HUDEP-2 (cell line): Measurements from ENCODE around the gene DENND11.
"Not testable (repeated sequence)": the region's sequence is repeated elsewhere in the genome, so short reads cannot be mapped to it uniquely, and the experiment has no call there.

Experiments
- DNase-seq, 76 experiments: peaks; one replicate each; lab custom pipeline; 2025; ENCODE audit not compliant: unreplicated experiment in 76 of 76; lab: John Stamatoyannopoulos, UW

The DENND11 gene

DNA sequence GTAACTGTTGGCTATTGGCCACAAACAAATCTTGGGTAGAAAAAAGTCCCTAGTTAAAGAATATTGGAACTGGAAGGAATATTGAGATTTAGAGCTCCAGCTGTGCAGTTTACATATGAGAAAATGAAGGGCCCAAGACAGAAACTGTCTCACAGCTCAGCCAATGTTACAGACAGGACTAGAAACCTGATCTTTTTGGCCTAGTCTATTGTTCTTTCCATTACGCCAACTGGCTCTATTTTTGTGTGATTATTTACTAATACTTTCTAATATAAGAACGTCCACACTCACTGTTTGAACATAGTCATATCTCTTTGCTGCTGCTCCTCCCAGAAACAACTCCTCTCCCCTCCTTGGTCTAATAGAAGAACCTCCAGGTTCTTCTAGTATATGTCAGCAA lies 7.4 kb upstream of the DENND11 start:
- DNase-seq: no peak

DNA sequence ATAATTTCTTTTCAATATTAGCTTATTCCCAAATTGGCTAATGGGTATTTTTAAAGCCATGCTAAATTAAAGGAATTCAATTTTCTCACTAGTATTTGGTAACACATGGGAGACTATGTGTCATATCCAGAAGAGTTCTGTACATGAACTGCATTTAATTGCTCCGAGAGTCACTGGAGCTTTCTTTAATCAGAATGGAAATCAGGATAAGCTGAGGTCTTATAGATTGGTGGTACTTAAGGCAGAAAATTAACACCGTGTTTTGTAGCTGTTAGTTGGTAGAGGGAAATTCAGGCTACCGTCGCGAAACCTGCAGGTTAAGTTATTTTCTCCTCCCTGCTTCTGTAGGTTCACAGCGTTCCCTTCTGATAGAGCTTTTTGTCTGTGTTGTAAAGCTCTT lies 6.4 kb upstream of the DENND11 start, which contains the start of gene WEE2:
Gene WEE2, plus strand, starts transcription at position 3 of the 400 bp plus-strand sequence. CDS start 406 bp downstream, outside the sequence.
- DNase-seq: no peak

DNA sequence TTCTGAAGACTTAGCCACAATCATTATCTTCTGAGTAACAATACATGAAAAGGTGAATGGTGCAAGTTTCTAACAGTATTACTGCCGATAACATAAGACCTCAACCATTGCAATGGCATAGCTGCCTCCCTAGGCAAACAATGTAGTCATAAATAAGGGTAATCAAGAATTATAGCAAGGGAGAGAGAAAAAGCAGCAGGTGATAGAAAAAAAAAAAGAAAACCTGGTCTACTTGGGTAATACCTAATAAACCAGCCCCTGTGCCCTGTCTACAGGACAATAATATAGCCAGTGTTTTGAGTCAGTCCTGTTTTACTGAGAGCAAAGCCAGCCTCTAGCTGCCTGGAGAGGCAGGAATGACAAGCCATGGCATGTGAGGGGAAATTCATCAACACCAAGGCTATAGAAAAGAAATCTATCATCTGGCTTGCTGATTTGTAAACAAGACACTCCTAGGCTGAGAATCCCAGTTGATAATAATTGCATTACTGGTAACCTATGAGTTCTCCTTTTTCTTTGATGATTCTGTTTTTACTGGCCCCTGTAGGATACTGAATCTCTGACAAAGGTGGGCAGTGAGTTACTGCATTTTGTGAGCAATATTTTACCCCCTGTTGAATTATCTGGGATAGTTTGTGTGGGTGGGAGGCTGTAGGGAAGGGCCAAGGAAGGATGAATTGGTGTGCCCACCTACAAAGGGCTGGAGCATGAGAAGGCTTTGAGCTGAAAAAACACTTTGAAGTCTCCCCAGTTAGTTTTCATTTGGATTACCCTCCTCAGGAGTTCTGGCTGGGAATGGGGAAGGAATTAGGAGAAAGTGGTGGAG lies 4.5 kb upstream of the DENND11 start:
- DNase-seq: no peak

DNA sequence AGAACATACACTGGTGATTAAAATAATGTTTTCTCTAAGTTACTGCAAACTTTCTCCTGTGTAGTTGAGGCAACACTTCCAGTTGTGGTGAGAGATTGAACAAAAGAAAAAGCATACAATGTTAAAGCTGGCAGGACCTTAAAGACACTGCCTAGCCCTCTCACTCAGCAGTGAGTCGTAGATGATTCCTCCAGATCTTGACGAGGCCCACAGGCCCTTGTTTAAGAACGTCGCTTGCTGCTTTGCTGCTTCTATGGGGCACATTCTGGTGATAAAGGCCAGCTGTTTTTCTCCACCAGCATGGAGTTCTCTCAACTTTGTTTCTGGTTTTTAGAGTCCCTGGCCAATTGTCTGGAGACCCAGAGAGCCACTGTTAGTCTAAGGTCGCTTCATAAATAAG lies 2.8 kb upstream of the DENND11 start:
- no peak for DNase-seq

DNA sequence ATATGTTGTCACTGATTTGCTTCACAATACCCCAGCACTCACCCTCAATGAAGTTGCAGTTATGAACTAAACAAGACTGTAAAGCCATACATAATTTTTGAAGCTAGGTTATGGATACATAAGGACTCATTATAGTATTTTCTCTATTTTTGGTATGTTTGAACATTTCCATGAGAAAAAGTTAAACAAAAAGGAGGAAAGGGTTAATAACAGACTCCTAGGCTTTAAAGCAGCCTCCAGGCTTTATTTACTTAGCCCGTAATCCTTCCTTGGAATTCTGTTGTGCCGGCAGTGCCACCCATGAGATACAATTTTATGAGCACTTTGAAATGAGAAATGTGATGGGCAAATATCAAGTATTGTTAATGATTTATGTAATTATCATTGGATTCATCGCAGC lies 2.1 kb upstream of the DENND11 start:
- DNase-seq: no peak

DNA sequence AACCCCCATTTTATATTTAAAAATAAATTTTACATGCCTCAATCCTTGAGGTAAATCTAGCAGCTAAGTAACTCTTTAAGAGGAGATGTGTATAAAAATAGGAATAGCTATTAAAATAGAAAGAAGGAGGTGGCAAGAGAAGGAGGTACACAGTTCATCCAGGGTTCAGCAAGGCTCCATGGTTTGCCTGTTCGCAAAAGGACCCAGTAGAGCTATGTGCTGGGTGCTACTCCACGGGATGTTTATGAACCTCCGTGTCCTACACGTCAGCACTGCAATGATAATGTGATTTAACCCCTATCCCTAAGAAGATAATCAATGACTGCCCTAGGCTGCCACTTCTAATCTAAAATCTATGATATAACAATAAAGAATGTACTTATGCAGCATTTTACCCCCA lies 926 bp upstream of the DENND11 start:
- no peak for DNase-seq

DNA sequence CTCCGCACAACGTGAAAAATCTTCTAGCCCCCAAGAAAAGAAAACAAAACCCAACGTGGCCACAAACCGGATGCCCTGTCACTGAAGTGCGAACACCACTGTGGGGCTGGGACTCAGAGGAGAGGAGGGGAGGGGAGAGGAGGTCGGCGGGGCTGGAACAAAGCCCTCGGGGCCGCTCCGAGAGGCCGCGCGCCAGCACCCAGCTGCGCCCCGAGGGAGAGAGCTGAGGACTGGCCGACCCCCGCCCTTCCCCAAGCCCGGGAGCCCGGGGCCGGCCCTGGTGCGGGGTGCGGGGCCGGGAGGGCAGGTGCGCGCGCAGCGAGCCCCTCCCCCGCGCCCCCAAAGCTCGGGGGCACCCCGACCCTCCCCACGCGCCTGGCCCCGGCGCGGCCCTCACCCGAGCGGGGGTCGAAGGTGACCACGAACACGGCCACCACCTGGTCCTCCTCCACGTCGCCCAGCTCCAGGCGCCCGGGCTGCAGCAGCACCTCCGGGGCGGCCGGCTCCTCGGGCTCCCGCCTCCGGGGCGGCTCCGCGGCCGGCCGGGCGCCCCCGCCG lies 398 bp downstream of the DENND11 start:
- DNase-seq: peak in 1 of 76 experiments; percentile 1

DNA sequence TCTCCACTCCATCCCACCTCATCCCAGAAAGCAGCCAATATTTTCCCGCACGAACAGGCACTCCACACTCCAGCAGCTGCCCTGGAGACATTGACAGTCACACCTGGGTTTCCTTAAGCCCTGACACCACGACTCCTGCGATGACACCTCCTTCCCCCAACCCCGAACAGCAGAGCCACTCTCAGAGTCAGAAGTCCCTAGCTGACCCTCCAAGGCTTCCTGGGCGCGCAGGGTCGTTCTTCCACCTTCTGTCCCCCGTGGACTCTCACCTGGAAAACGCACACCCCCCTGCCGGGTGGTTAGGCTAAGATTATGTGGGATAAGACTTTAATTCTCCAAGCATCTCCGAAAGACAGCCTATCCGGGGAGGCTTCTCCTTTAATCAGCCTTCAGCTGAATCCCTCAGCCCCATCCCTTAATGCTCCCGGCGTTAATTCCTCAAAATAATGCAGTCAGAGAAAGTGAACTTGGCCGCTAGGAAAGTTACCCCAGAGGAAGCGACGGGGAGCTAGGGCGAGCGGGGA lies 1.1 kb downstream of the DENND11 start:
- no peak for DNase-seq

DNA sequence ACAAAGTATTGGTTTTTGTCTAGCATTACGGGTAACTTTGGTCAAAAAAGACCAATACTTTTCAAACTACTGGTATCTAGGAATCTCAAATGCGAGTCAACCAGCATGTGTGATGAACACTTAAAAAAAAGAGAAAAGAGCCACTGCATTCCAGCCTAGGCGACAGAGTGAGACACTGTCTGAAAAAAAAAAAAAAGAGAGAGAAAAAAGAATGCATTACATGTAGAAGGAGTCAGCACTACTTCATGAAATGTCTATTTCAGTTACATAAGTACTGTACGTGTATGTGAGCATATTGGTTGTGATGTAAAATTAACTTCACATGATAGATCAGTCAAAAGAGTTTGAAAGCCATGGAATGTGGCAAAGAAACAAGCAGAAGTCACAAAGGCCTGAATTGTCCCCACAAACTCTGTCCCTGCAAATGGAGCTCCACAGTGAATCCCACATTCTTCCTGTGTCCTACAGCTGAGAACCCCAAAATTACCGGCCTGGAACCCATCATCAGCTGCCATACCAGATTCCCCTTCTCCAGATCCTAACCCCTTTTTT lies 1.6 kb downstream of the DENND11 start:
- DNase-seq: no peak

DNA sequence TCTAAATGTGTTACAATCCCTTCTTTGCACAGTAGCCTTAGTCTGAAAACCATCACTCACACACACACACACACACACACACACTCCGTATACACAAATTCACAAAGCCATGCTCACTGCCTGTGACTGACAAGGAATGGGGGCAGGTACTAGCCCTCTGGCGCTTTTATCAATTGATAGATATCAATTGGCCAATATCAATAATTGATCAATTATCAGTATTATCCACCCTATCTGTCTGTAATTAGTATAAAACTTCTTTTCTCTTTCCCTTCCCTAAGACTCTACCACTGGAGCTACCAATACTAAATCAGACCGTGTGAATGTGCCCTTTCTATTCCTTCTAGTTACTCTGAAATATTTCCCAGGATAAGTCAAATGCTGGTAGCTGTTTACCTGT lies 2.1 kb downstream of the DENND11 start:
- no peak for DNase-seq

DNA sequence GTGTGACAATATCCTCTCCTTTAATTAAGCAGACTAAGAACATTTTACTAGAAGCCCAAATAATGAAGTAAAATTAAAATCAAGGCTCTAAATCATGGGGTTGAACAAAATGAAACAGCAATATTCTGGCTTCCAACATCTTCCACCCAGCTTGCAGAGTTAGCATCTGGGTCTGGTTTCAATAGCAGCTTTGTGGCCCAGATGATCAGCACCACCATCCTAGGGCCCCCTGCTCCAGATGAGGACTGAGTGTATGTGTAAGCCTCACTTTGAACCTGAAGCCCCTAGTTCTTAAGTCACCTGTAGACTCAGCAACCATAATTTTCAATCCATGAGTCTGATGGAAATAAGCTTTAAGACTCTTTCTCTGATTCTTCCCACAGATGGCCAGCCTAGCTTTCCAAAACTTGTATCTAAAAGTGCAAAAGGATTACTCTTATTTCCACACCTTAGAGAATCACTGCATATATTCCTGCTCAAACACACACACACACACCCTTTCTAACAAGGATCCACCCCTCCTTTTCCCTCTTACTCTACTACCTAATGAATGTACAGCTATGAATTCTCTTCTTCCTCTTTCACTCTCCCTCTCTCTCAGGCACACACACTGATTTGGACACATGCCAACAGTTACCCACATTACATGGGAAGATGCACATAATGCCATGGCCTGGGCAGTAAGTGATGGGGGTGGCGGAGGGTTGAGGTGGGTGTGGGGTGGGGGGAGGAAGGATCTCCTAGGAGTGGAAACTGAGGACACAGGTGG lies 3.5 kb downstream of the DENND11 start:
- no peak for DNase-seq

DNA sequence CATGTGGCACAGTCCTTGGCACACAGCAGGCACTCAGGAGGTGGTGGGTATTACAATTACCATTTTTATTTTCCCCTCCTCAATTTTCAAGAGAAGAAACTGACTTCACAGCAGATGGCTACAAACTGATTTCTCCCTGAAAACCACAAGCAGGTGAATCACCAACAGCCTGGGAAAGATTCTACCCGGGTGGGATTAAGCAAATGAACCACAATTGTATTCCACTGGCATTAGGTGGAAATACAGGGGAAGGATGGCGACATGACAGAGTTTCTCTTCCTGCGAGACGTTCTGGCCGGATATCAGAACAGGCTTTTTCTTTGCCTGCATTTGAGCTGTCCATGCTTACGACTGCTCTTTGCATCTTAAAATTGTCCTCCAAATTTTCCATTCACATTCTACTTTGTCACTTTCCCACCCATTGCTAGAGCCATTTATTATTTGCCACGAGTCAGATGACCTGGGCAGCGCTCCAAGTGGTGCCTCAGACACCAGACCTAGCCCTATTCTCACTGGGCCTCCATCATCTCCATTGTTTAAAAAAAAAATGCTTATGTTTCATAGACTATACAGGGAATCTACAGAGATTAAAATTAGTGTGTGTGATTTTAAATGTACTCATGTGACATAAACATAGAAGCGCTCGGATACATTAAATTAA lies 4.6 kb downstream of the DENND11 start:
- DNase-seq: no peak

DNA sequence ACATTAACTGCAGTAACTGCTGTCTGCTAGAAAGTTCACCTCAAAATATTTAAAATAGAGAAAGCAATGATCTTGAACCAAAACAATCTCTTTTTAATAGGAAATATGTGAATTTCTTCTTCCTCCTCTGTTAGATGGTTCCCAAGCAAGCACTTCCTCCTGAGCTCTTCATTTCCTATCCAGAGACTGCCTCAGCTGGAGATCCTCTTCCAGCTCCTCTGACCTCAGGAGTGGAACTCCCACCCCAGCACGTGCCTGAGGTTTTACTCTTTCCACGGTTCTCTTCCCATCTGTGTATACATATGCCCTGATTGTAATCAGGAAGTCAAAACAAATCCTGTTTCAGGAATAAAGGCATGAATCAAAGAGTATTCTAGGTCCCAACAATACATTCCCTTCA lies 5.6 kb downstream of the DENND11 start:
- no peak for DNase-seq

DNA sequence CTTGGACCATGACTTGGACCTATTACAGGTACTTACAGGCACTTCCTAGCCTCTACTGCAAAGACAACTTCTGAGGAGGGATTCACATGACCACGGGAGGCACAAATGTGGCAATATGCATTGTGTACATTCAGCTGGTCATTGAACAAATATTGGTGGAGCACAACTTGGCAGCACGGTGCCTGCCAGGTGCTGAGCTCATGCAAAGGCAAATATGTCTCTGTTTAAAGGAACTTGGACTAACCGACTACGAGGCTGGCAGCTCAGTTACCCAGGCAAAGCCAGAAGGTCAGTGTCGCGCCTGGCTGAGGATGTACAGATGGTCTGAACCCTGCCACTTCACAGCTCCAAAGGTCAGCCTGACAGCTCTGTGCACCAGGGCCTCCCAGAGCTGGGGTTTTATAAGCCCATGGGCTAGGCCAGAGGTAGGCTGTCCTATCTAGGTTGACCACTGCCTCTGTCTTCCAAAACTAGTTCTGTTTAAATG lies 6.1 kb downstream of the DENND11 start:
- no peak for DNase-seq

DNA sequence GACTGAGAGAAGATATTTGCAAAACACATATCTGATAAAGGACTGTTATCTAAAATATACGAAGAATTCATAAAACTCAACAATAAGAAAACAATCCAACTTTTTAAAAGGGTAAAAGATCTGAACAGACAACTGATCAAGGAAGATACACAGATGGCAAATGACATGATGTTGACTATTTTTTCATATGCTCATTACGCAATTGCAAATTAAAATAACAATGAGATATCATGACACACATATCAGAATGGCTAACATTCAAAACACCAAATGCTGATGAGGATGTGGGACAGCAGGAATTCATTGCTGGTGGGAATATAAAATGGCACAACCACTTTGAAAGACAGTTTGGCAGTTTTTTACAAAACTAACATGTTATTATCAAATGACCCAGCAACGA lies 8.9 kb downstream of the DENND11 start:
- DNase-seq: no peak

DNA sequence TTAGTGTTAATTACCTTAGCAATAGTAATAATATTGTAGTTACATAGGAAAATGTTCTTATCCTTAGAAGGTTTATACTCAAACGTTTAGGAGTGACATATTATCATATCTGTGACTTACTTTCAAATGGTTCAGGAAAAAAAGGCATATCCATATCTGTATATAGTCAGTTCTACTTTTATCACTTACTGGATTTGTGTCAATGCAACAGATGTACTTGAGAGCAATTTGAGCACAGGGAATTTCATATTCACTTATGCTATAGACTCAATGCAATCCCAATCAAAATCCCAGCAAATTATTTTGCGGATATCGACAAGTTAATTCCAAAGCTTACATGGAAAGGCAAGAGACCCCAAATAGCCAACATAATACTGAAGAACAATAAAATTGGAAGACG lies 10.0 kb downstream of the DENND11 start:
- no peak for DNase-seq

DNA sequence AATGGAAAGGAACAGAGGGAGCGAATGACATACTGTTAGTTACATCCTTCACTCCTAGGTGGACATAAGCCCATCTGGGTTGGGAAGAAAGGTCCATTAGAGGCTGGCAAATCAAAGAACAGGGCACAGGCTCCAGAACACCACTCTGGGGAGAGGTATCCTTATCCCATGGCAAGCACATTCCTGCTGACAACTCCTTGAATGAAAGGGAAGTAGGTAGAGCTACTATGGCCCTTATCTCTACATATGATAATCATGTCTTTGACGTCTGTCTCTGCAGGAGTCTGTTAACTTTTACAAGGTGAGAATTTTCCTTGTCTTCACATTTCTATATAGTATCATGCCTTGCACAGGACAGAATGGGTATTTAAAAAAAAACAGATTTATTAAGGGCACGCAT lies 10.4 kb downstream of the DENND11 start:
- no peak for DNase-seq

DNA sequence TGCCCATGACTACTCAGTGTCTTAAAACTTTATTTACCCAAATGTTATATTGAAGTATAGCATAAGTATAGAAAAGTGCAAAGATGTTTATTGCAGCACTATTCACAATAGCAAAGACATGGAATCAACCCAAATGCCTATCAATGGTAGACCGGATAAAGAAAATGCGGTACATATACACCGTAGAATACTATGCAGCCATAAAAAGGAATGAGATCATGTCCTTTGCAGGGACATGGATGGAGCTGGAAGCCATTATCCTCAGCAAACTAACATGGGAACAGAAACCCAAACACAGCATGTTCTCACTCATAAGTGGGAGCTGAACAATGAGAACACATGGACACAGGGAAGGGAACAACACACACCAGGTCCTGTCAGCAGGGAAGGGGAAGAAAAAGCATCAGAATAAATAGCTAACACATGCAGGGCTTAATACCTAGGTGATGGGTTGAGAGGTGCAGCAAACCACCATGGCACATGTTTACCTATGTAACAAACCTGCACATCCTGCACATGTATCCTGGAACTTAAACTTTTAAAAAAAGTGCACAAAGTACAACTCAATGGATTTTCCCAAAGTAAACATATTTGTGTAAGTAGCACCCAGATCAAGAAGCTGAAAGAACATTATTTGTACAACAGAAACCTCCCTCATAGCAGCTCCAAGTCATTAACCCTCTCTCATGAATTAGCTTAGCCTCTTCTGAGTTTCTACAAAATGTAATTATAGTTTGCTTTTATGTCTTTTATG lies 12.7 kb downstream of the DENND11 start:
- not testable (repeated sequence) for DNase-seq

DNA sequence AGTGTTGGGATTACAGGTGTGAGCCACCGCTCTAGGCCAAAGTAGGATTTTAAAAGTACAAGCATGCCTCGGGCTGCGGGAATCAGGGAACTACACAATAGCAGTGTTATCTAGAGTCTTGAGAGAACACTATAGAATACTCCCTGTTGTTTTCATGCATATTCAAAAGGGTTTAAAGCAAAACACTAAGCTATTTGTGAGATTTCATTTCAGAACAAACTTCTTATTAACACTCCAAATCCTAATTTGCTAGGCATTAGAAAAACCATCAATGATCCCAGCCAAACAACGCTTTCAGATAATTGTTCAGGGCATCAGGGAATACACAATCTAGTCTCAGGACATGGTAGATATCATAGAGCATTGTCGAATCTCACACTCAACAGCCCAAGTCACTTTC lies 13.9 kb downstream of the DENND11 start:
- DNase-seq: no peak

DNA sequence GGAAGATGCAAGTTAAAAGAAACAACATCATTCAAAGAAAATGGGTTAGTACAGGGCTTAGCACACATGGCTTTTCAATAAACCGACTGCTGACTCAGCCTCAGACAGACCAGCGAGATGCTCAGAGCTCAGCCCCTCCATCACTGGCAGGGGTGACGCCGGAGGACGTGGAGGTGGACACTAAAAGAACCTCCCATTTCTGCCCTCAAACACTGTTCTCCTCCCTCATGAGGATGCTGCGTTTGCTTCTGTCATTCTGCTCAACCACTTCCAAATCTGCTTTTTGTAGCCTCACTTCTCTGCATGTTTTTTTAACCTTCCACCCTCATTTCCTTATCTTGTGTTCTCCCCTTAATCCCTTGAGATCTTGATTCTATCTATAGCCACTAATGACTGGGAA lies 15.3 kb downstream of the DENND11 start:
- DNase-seq: no peak
